SK-N-SH treated with all-trans-retinoic acid at 6 μM for 48 hours (cell line): Measurements from ENCODE around the gene RNF144B.

ENCODE experiments used
- ATAC-seq: fragments of 200-7000 bp; cut with Tn5 transposase; 3 replicates; pipeline ENCODE4 v1.9.1; 2020; ENCODE audit warnings: mild to moderate bottlenecking, moderate library complexity
- CREB5 ChIP-seq: fragments of 250-450 bp; sonication (Bioruptor Pico); IDR thresholded peaks from 2 replicates; pipeline ENCODE4 v1.5.1; 2020; ENCODE audit warnings: low read depth, mild to moderate bottlenecking, moderate library complexity
- OSR1 ChIP-seq: fragments of 250-450 bp; sonication (Bioruptor Pico); IDR thresholded peaks from 2 replicates; pipeline ENCODE4 v1.8.0; 2022; ENCODE audit warnings: moderate library complexity, mild to moderate bottlenecking, inconsistent platforms
- PATZ1 ChIP-seq: fragments of 250-450 bp; sonication (Bioruptor Pico); IDR thresholded peaks from 2 replicates; pipeline ENCODE4 v1.8.0; 2020; ENCODE audit warnings: mild to moderate bottlenecking, moderate library complexity, borderline replicate concordance
- SNAI2 ChIP-seq: fragments of 250-450 bp; sonication (Bioruptor Pico); IDR thresholded peaks from 2 replicates; pipeline ENCODE4 v1.5.0; 2020; ENCODE audit warnings: mild to moderate bottlenecking, moderate library complexity
- TCF4 ChIP-seq: fragments of 250-450 bp; sonication (Bioruptor Pico); IDR thresholded peaks from 2 replicates; pipeline ENCODE4 v1.8.0; 2021; ENCODE audit warnings: mild to moderate bottlenecking, moderate library complexity, borderline replicate concordance
- TOX ChIP-seq: fragments of 250-450 bp; sonication (Bioruptor Pico); IDR thresholded peaks from 2 replicates; pipeline ENCODE4 v1.8.0; 2021; ENCODE audit warnings: mild to moderate bottlenecking, moderate library complexity, borderline replicate concordance
- ZC3H10 ChIP-seq: fragments of 250-450 bp; sonication (Bioruptor Pico); IDR thresholded peaks from 2 replicates; pipeline ENCODE4 v1.5.1; 2021; ENCODE audit warnings: mild to moderate bottlenecking, moderate library complexity
- ZFP3 ChIP-seq: fragments of 250-450 bp; sonication (Bioruptor Pico); IDR thresholded peaks from 2 replicates; pipeline ENCODE4 v1.5.0; 2020; ENCODE audit warnings: mild to moderate bottlenecking, moderate library complexity
- ZNF565 ChIP-seq: fragments of 450-650 bp; formaldehyde crosslinking; conservative IDR thresholded peaks from 2 replicates; pipeline ENCODE4 v1.5.0; 2020; ENCODE audit warnings: low read depth, mild to moderate bottlenecking, moderate library complexity
- TF ChIP-seq, protein P1 (sequence below): fragments of 250-450 bp; sonication (Bioruptor Pico); IDR thresholded peaks from 2 replicates; pipeline ENCODE4 v1.5.0; 2020; ENCODE audit warnings: mild to moderate bottlenecking, moderate library complexity
- TF ChIP-seq, protein P2 (sequence below): fragments of 250-450 bp; sonication (Bioruptor Pico); IDR thresholded peaks from 2 replicates; pipeline ENCODE4 v1.8.0; 2021; ENCODE audit warnings: low read depth, mild to moderate bottlenecking, moderate library complexity, borderline replicate concordance
- TF ChIP-seq, protein P3 (sequence below): fragments of 250-450 bp; sonication (Bioruptor Pico); IDR thresholded peaks from 2 replicates; pipeline ENCODE4 v1.5.1; 2021; ENCODE audit warnings: mild to moderate bottlenecking, moderate library complexity

Gene RNF144B

GRCh38 chr6:18367371-18367770 is 19.8 kb upstream of the RNF144B start:
- ATAC-seq, result no peak
- TF ChIP-seq ZFP3 (CRISPR knock-in tag) (no peak), PATZ1 (CRISPR knock-in tag) (no peak), CREB5 (CRISPR knock-in tag) (no peak), TCF4 (CRISPR knock-in tag) (no peak), OSR1 (CRISPR knock-in tag) (no peak), TOX (CRISPR knock-in tag) (no peak)
- TF ChIP-seq, protein P1, sequence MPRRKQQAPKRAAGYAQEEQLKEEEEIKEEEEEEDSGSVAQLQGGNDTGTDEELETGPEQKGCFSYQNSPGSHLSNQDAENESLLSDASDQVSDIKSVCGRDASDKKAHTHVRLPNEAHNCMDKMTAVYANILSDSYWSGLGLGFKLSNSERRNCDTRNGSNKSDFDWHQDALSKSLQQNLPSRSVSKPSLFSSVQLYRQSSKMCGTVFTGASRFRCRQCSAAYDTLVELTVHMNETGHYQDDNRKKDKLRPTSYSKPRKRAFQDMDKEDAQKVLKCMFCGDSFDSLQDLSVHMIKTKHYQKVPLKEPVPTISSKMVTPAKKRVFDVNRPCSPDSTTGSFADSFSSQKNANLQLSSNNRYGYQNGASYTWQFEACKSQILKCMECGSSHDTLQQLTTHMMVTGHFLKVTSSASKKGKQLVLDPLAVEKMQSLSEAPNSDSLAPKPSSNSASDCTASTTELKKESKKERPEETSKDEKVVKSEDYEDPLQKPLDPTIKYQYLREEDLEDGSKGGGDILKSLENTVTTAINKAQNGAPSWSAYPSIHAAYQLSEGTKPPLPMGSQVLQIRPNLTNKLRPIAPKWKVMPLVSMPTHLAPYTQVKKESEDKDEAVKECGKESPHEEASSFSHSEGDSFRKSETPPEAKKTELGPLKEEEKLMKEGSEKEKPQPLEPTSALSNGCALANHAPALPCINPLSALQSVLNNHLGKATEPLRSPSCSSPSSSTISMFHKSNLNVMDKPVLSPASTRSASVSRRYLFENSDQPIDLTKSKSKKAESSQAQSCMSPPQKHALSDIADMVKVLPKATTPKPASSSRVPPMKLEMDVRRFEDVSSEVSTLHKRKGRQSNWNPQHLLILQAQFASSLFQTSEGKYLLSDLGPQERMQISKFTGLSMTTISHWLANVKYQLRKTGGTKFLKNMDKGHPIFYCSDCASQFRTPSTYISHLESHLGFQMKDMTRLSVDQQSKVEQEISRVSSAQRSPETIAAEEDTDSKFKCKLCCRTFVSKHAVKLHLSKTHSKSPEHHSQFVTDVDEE, result no peak
- TF ChIP-seq, protein P2, sequence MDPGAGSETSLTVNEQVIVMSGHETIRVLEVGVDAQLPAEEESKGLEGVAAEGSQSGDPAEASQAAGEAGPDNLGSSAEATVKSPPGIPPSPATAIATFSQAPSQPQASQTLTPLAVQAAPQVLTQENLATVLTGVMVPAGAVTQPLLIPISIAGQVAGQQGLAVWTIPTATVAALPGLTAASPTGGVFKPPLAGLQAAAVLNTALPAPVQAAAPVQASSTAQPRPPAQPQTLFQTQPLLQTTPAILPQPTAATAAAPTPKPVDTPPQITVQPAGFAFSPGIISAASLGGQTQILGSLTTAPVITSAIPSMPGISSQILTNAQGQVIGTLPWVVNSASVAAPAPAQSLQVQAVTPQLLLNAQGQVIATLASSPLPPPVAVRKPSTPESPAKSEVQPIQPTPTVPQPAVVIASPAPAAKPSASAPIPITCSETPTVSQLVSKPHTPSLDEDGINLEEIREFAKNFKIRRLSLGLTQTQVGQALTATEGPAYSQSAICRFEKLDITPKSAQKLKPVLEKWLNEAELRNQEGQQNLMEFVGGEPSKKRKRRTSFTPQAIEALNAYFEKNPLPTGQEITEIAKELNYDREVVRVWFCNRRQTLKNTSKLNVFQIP (CRISPR knock-in tag), result no peak
- TF ChIP-seq, all 23 proteins: peak for 0

- no peak for ATAC-seq
- TF ChIP-seq SNAI2 (CRISPR knock-in tag) (no peak), TCF4 (CRISPR knock-in tag) (no peak), ZC3H10 (CRISPR knock-in tag) (no peak), ZNF565 (CRISPR knock-in tag) (no peak), PATZ1 (CRISPR knock-in tag) (no peak)
- TF ChIP-seq, protein P3, sequence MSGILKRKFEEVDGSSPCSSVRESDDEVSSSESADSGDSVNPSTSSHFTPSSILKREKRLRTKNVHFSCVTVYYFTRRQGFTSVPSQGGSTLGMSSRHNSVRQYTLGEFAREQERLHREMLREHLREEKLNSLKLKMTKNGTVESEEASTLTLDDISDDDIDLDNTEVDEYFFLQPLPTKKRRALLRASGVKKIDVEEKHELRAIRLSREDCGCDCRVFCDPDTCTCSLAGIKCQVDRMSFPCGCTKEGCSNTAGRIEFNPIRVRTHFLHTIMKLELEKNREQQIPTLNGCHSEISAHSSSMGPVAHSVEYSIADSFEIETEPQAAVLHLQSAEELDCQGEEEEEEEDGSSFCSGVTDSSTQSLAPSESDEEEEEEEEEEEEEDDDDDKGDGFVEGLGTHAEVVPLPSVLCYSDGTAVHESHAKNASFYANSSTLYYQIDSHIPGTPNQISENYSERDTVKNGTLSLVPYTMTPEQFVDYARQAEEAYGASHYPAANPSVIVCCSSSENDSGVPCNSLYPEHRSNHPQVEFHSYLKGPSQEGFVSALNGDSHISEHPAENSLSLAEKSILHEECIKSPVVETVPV (CRISPR knock-in tag), result no peak
Observed at GRCh38 chr6:18368277-18369105, 18.7 kb upstream of the RNF144B start.

DNA sequence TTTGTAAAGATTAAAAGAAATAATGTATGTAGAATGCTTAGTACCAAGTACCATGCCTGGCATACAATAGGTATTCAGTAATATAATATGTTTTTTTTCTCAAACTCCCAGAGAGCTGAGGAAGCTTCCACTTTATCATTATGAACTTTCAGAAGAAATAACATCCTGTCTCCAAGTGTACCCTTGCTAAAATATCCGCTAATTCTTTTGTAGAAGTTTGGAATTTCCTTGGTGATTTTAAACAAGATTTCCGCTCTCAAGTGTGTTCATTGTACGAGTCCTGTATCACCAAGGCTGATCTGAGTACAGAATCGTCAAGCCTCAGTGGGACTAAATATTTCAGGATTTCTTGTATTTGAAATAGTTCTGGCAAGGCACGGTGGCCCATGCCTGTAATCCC is 16.1 kb upstream of the RNF144B start:
- no peak for ATAC-seq

More for the DNA sequence above, 16.1 kb upstream of the RNF144B start:
- TF ChIP-seq, protein P1, result no peak
- TF ChIP-seq ZNF565 (CRISPR knock-in tag), result no peak
- TF ChIP-seq, protein P2 (CRISPR knock-in tag), result no peak
